SKM-1 (cell line): ENCODE results near the gene NIP7.

Experiments used
- DNase-seq: peaks from one replicate; lab custom pipeline; 2025; ENCODE audit not compliant: unreplicated experiment; lab: John Stamatoyannopoulos, UW

Gene NIP7

GRCh38 chr16:69381231-69381630 is 41.7 kb downstream of the NIP7 start:
- no peak for DNase-seq

DNA sequence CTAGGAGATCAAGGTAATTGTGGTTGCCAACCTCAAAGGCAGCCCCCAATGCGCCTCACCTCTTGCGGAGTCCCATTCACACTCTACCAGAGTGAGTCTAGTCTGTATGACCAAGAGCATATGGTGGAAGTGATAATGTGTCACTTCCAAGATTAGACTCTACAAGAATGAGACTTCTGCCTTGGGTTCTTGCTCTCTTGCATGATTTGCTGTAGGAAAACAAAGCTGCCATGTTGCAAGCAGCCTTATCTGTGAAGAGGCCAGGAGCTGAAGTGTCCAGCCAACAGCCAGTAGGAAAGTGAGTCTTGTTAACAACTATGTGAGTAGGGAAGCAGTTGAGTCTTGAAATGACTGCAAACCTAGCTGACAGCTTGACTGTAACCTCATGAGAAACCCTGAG is 42.8 kb downstream of the NIP7 start:
- no peak for DNase-seq

DNA sequence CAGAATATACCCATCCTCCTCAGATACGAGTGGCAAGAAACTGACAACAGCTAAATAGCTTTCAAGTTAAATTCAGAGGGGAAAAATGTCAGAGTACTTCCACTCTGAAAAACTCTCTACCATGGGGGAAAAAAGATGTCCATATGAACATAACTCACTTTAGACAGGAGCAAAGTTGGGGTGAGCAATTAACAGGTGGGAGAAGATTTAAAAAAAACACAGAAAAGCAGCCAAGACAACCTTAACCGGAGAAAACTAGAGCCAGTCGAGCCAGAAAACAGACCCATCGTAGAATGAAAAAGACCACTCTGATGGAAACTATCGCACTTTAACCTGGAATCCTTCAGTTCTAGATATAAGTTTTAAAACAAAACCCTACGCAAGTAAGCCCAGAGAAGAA is 45.4 kb downstream of the NIP7 start:
- DNase-seq: no peak

DNA sequence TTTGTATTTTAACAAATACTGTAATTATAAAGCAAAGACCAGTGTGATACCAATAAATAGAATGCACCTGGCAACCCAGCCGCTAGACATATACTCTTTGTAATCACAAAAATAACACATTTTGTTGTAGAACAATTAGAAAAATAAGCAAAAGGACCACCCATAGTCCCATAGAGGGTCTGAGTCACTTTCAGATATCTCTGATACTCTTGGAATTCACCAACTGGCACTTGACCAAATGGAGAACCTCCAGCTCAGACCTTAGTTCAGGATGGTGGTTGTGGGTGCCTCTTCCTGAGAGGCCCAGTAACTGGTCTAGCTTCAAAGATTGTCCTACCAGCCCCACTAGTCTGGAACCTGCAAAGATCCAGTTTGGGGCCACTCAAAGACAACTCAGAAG is 47.0 kb downstream of the NIP7 start:
- no peak for DNase-seq
